Kidney glomerular epithelial cell (primary cell): Measurements from ENCODE around the gene RBM15B.
"Not testable (repeated sequence)": the region's sequence is repeated elsewhere in the genome, so short reads cannot be mapped to it uniquely, and the experiment has no call there.

ENCODE experiments used
- DNase-seq: peaks from one replicate; lab custom pipeline; 2025; lab: John Stamatoyannopoulos, UW

The RBM15B gene

GRCh38 chr3:51379301-51379700 lies 11.8 kb upstream of the RBM15B start:
- no peak for DNase-seq

GRCh38 chr3:51379746-51380455 lies 11.2 kb upstream of the RBM15B start:
- DNase-seq = no peak

- no peak for DNase-seq
These were observed 10.3 kb upstream of the RBM15B start for GRCh38 chr3:51380601-51381332.

- DNase-seq = no peak
These were observed 9.8 kb upstream of the RBM15B start for GRCh38 chr3:51381333-51381705.

GRCh38 chr3:51382076-51382745 lies 8.9 kb upstream of the RBM15B start:
- DNase-seq = no peak

GRCh38 chr3:51382947-51383578 lies 8.0 kb upstream of the RBM15B start:
- DNase-seq = no peak

- DNase-seq = no peak
These were observed 6.9 kb upstream of the RBM15B start for GRCh38 chr3:51384055-51384725.

GRCh38 chr3:51384726-51385473 lies 6.2 kb upstream of the RBM15B start, which contains the start of gene MANF:
Gene MANF, plus strand, starts transcription at chr3:51385291. Its CDS starts 52 bp downstream, at chr3:51385343.
- DNase-seq = peak; percentile 92

- no peak for DNase-seq
These were observed 5.4 kb upstream of the RBM15B start for GRCh38 chr3:51385621-51386091.

GRCh38 chr3:51386159-51386851 lies 4.8 kb upstream of the RBM15B start:
- DNase-seq = no peak

GRCh38 chr3:51386852-51387229 lies 4.2 kb upstream of the RBM15B start:
- DNase-seq = no peak

- DNase-seq = not testable (repeated sequence)
These were observed 3.8 kb upstream of the RBM15B start for GRCh38 chr3:51387281-51387680.

GRCh38 chr3:51388286-51389029 lies 2.6 kb upstream of the RBM15B start:
- DNase-seq = no peak

- peak; percentile 19 for DNase-seq
These were observed 1.5 kb upstream of the RBM15B start for GRCh38 chr3:51389423-51390183.

- no peak for DNase-seq
These were observed 625 bp upstream of the RBM15B start for GRCh38 chr3:51390246-51391074.

- no peak for DNase-seq
These were observed 675 bp downstream of the RBM15B start for GRCh38 chr3:51391566-51392354.
